GM19238 (cell line): ENCODE measurements around the gene NBPF11.
"Not testable (repeated sequence)": the region's sequence is repeated elsewhere in the genome, so short reads cannot be mapped to it uniquely, and the experiment has no call there.

Source experiments
- DNase-seq: peaks from one replicate; pipeline ENCODE4 v3.0.0; 2011; ENCODE audit warnings: low spot score; ENCODE audit not compliant: insufficient read length

Gene NBPF11

DNA sequence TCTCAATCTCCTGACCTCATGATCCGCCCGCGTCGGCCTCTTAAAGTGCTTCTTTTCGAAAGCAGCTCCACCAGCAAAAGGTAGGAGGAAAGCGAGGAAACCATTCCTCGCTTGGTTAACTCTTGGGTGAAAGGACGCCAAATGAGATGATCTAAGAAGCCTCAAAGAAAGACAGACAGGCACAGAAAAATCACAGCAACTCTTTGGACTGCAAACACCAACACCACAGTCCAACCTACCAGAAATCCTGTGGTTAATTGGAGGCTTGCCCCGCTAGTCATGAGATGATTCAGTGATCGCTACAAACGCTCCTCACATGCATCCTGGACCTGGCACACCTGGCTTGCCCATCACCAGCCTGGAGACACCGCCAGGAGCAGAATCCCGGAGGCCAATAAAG lies 1.1 kb downstream of the NBPF11 start:
- DNase-seq = not testable (repeated sequence)

DNA sequence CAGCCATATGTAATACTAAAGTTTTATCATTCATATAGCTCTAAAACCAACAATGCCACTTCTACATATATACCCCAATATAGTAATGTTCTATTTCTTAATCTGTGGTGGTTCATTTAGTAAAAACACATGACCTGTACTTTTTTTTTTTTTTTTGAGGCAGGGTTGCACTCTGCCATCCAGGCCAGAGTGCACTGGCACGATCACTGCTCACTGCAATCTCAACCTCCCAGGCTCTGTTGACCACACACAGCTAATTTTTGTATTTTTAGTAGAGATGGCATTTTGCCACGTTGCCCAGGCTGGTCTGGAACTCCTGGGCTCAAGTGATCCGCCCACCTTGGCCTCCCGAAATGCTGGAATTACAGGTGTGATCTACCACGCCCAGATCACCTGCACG lies 2.1 kb downstream of the NBPF11 start:
- DNase-seq = not testable (repeated sequence)

DNA sequence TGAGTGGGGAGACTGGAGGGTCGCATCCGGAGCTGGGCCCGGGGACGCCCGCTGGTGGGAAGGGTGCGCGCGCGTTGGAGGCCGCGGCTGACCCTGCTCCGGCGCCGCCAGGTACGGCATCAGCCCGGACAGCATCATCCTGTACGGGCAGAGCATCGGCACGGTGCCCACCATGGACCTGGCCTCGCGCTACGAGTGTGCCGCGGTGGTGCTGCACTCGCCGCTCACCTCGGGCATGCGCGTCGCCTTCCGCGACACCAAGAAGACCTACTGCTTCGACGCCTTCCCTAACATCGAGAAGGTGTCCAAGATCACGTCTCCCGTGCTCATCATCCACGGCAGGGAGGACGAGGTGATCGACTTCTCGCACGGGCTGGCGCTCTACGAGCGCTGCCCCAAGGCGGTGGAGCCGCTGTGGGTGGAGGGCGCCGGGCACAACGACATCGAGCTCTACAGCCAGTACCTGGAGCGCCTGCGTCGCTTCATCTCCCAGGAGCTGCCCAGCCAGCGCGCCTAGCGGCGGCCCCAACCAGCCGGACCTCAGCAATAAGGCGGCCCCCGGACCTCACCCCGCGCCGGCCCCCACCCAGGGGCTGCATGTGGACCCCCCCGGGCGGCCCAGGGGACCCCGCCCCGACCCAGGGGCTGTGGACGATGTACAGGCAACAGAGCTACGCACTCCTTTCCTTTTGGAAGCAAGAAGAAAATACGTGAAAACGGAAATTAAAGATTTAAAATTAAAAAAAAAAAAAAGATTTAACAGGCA lies 2.8 kb downstream of the NBPF11 start:
- DNase-seq = not testable (repeated sequence)

DNA sequence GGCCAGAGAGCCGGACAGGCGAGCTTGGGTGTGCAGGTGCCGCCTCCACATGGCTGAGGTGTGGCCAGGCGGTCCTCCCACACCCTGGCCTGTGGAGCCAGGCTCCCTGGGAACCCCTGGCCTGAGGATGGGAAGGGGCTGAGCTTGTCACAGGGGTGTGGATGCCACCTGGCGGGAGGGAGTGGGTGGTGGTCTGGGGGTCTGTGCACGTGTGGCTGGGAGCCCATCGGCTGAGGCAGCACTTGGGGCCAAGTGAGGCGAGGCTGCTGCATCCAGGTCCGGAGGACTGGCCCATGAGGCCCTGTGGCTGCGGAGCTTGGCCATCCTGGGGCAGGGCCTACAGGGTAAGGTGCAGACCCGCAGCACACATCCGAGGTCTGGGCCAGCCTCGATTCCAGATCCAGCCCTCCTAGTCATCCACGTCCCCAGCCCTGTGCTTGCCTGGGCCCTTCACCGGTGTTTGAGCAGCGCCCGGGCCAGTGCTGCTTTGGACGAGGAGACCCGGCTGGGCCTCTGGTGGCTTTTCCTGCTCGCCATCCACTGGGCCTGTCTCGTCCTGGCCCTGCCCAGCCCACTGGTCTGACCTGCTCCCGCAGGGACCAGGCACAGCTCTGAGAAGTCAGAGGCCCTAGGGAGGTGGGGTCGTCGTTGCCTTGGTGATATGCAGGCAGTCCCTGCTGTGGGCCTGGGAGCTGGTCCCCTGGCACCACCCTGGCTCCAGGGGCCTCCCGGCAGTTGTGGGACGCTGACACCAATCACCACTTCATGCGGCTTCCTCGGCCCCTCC lies 4.8 kb downstream of the NBPF11 start:
- not testable (repeated sequence) for DNase-seq

DNA sequence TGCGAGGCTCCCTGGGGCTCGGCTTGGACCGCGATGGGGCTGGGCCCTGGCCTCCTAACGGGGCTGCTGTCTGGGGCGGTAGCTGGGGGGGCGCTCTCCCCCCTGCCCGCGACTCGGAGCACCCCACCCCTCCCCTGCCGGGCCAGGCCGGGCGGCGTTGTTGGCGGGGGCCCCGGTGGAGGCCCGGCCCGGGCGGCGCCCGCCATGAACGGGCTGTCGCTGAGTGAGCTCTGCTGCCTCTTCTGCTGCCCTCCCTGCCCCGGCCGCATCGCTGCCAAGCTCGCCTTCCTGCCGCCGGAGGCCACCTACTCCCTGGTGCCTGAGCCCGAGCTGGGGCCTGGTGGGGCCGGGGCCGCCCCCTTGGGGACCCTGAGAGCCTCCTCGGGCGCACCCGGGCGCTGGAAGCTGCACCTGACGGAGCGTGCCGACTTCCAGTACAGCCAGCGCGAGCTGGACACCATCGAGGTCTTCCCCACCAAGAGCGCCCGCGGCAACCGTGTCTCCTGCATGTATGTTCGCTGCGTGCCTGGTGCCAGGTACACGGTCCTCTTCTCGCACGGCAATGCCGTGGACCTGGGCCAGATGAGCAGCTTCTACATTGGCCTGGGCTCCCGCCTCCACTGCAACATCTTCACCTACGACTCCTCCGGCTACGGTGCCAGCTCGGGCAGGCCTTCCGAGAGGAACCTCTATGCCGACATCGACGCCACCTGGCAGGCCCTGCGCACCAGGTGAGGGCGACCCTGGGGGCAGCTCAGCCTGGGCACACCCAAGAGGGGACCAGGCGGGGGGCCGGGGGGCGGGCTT lies 5.7 kb downstream of the NBPF11 start:
- not testable (repeated sequence) for DNase-seq

DNA sequence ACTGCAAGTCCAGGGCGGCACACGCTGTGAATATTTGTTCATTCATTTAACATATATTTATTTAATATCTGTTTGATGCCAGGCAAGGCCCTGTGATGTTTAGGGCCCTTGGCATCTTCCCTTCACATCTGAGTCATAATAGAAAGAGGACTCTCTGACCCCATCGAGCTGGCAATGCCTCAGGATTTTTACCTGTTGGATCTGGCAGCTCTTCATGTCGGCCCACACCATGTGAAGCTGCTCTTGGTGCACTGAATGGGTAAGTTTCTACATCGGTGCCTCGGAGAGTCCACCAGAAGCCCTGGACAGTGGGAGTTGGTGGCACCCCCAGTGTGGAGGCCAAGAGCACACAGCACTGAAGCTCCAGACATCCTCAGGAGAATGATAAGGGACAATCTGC lies 8.9 kb downstream of the NBPF11 start:
- not testable (repeated sequence) for DNase-seq

DNA sequence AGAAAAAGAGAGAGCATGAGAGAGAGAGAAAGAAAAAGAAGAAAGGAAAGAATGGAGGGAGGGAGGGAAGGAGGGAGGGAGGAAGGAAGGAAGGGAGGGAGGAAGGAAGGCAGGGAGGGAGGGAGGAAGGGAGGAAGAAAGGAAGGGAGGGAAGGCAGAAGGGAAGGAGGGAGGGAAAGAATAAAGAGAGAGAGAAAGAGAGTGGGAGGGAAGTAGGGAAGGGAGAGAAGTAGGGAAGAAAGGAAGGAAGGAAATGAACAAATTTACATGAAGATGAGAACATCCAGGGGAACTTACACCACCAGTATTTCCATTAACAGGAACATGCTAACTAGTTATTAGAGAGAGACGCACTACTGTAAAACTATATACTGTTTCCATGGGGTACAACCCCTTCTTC lies 10.1 kb downstream of the NBPF11 start:
- not testable (repeated sequence) for DNase-seq

DNA sequence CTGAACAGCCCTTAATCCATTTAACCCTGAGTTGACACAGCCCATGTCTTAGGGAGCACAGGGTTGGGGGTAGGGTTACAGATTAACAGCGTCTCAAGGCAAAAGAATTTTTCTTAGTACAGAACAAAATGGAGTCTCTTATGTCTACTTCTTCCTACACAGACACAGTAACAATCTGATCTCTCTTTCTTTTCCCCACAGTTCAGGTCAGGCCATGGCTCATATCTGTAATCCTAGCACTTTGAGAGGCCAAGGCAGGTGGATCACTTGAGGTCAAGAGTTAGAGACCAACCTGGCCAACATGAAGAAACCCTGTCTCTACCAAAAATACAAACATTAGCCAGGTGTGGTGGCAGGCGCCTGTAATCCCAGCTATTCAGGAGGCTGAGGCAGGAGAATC lies 13.5 kb downstream of the NBPF11 start:
- DNase-seq = not testable (repeated sequence)

DNA sequence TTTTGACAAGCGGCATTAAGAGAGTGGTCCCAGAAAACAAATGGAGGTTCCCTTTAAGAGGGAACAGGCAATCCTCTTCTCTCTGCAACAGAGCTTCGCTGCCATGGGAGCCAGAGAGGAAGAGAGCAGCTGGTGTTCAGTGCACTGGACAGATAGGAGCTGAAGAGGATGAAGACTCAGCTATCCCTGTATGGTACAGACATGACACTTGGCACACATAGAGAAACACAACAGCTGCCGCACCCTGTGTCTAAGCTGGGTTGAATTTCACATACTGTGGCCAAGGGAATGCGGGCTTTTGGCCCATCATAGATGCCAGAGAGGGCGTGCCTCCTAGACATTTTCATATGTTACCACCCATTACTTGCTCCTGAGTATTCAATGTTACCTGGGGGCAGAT lies 29.7 kb downstream of the NBPF11 start:
- not testable (repeated sequence) for DNase-seq

DNA sequence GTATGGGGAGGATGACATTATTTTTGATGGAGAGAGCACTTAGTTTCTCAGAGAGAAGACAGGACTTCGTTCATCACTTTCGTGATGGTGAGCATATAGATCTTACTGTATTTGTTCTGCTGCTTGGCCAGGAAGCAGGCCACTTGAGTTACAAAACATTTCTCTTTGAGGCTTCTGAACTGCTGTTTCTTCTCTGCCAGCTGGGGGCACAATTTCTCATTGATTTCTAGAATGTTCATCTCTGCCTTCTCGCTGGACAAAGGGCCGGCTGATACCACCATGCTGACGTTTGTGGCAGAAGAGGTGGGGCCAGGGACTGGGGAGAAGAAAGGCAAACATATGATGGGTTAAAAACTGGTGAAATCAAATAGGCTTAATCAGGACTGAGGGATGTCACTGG lies 31.7 kb downstream of the NBPF11 start:
- DNase-seq = not testable (repeated sequence)

DNA sequence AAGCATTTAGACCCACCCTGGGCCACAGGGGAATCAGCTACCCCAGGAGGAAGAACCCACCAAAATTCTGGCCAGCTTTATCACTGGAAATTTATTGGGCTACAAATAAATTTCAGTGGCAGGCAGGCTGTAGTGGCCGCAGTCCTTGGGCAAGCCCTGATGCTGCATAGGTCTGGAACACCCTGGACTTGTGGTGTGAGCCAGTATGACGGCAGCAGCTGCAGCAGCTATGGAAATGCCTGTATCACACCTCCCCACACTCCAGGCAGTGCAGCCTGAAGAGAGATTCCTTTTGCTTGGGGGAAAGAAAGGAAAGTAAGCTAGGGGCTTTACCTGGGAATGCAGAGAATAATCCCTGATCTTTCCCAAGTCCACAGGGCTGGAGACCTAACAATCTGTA lies 56.3 kb downstream of the NBPF11 start:
- not testable (repeated sequence) for DNase-seq

DNA sequence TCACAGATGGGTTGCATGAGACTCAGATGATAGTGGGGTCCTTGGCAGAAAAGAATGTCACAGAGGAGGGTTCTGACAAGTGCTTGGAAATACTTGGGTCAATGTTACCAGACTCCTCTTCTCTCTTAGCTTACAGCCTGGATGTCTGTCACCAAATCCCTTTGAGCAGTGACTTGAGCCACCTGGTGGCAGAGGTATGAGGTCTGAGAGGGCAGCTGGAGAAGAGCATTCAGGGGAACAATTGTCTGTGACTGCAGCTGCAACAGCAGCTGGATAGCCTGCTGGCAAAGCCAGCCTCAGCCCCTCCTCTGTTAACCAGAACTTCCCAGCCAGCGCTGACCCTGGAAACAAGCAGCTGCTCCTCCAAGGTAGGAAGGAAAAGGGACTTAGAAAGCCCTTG lies 65.9 kb downstream of the NBPF11 start:
- not testable (repeated sequence) for DNase-seq

DNA sequence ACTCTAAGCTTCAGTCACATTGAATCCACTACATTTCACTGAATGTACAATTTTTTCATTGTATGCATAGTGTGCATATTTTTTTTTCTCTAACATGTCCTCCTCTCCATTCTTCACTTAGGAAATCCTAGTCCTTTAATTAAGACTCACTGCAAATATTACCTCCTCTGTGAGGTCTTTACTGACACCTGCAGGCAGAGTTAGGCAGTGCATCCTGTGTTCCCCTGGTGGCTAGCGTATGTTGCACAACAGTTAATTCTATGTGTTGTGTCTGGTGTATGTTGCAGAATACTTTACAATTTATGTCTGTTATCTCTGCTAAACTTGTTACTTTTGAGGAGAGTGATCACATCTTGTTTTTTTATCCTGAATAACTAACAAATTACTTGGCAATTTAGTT lies 70.9 kb downstream of the NBPF11 start:
- DNase-seq = not testable (repeated sequence)

DNA sequence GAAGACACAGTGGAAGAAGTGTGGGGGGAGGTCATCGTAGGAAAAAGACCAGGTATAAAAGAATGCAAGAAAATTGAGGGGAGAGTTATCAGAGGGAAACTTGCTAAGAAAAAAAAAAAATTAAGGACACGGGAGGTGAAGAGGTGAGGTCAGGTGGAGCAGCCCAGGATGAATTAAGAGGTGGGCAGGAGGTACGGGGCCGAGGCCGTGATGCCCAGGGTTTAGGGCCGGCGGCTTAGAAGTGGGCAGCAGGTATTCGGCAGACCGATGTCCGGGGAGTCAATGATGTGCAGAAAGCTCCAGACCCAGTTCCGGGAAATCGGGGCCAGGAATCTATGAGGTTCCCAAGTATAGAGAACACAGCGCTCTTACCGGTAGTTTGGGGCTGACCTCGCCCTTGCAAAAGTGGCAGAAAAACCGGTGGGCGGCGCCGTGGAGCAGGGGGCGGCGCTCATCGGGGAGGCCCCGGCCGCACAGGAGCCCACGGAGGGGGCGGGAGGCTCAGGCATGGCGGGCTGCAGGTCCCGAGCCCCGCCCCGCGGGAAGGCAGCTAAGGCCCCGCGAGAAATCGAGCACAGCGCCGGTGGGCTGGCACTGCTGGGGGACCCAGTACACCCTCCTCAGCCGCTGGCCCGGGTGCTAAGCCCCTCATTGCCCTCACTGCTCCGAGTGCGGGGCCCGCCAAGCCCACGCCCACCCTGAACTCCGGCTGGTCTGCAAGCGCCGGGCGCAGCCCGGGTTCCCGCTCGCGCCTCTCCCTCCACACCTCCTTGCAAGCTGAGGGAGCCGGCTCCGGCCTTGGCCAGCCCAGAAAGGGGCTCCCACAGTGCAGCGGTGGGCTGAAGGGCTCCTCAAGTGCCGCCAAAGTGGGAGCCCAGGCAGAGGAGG lies 73.2 kb downstream of the NBPF11 start:
- DNase-seq = not testable (repeated sequence)

DNA sequence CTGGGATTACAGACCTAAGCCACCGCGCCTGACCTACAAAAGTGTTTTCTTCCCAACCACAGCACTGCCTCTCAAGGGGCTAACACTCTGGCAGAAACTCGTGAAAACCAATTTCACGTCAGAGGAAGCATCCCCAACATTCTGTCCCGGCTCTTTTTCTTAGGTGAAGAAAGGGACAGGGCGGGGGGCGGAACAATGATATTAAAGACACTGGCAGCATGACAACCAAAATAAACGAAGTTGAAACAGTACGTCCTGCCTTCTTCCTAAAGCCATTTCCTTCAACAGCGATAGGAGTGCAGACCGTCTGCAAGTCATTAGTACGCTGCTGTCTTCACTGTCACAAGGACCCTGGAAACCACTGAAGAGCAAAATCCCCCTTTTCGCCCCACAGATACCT lies 74.0 kb downstream of the NBPF11 start:
- DNase-seq = not testable (repeated sequence)

DNA sequence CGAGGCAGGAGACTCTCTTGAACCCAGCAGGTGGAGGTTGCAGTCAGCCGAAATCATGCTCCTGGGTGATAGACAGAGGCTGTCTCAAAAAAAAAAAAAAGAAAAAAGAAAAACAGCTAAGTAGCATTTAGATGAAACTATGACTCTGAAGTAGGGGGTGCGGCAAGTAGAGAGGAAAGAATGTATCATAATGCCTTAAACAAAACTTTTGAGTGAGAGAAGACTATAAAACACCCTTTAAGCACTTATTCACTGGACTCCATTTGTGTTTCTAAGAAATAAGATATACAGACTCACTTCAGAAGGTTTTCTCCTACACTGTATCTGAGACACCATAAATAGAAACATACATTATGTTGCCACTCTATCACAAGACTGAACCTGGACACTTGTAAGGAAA lies 74.6 kb downstream of the NBPF11 start:
- DNase-seq = not testable (repeated sequence)

DNA sequence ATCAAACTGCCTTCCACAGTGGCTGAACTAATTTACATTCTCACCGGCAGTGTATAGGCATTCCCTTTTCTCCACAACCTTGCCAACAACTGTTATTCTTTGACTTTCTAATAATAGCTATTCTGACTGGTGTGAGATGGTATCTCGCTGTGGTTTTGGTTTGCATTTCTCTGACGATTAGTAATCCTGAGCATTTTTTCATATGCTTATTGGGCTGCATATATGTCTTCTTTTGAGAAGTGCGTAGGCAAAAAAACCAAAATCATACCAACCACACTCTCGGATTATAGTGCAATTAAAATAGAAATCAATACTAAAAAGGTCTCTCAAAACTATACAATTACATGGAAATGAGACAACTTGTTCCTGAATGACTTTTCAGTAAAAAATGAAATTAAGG lies 78.7 kb downstream of the NBPF11 start:
- not testable (repeated sequence) for DNase-seq

DNA sequence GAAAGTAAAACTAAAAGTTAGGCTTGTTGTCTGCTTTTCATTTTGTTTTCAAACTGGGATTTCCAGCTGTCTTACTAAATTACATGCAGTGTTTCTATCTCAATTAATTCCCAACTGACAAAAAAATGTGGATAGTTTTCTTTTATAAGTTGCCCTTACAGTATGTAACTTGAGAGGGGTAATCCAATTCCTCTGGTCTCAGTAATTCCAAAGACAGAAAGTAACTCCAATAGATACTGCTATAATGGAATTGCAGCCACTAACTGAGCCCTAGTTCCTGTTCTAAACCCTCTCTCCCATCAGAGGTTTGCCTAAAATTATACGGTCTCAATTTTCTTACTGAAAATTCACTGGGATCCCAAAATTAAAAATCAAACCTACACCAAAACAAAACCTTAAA lies 83.5 kb downstream of the NBPF11 start:
- DNase-seq = not testable (repeated sequence)

DNA sequence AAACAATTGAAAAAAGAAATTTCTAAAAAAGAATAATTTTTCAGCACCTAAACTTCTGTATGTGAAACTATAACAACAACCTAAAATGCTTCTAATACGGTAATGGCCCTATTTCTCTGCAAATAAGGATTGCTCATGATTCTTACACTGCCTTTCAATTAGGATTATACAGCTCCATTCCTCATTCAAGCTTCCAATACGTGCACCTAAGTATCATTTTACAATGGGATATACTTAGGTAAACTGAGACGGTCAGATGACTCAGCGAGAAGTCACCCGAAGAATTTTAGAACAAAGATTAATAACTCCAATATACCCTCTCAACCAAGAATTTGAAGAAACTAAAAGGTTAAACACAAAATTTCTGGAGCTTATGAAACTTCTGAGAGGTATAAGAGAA lies 83.9 kb downstream of the NBPF11 start:
- DNase-seq = not testable (repeated sequence)

DNA sequence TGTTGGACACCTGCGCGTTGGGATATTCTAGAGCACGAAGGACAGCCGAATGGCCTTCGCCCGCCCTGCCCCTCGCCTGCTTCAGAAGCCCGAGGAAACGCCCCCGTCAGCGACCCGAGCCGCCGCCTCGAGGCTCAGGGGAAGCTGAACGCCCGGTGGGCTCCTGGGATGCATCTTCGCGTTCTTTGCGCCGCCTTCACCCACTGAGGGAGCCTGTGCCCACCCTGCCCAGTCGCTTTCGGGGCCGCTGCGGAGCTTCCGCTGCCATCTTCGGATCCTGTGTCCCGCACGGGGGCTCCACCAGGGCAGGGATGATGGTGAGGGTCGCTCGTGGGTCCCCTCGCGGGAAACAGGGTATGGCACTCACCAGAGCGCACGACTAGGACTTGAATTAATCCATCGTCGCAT lies 91.8 kb downstream of the NBPF11 start:
- DNase-seq = not testable (repeated sequence)

DNA sequence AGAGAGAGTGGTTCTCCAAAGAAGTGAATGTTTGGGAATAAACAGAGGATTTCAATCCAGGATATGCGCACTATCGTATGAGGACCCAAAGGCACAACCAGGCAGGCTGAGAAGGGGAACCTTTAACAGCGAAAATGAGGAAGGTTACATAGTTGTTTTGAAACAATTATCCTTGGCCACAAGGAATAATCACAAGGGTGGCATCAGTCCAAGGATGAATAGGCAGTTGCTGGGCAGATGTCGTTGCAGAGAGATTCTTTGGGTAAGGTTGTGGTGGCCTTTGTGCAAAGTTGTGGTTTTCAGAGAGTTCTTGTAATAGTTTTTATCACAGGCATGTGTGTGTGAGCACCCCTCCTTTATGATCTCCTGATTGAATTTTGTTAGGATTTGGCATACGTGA lies 94.7 kb downstream of the NBPF11 start:
- not testable (repeated sequence) for DNase-seq
